Colonic mucosa (tissue), 4 donors: ENCODE measurements around the gene LRFN2. TPM values are rescaled to one million over a fixed set of nuclear protein-coding genes. Genes with fewer than 3 reads are reported as not detected.

ENCODE experiments used
- DNase-seq: peaks from one replicate; pipeline ENCODE4 v3.0.0-alpha.2; 2020
- H3K27ac ChIP-seq: fragments of 200-600 bp; one replicate; pipeline ENCODE4 v1.8.0; 2021
- H3K27me3 ChIP-seq: fragments of 200-600 bp; one replicate; pipeline ENCODE4 v1.8.0; 2021
- H3K36me3 ChIP-seq: fragments of 200-600 bp; one replicate; pipeline ENCODE4 v1.8.0; 2021
- H3K4me1 ChIP-seq: fragments of 200-600 bp; one replicate; pipeline ENCODE4 v1.8.0; 2021; ENCODE audit warnings: mild to moderate bottlenecking
- H3K4me3 ChIP-seq: fragments of 200-600 bp; one replicate; pipeline ENCODE4 v1.8.0; 2021
- H3K9ac ChIP-seq, 2 donors: one replicate each; pipeline ENCODE4 v1.7.0; 2013; ENCODE audit warnings: control low read depth in 2 of 2, low read depth in 2 of 2, low read length in 2 of 2
- H3K9me3 ChIP-seq: fragments of 200-600 bp; one replicate; pipeline ENCODE4 v1.8.0; 2021
- CTCF ChIP-seq: fragments of 200-600 bp; IDR thresholded peaks from one replicate; pipeline ENCODE4 v1.8.0; 2022; ENCODE audit warnings: antibody characterized with exemption, mild to moderate bottlenecking
- intact Hi-C: fragments of 100-400 bp; cut with DNase I; formaldehyde crosslinking; loops from one replicate; pipeline ENCODE4 v1.14.1; 2022
- total RNA-seq, 2 donors: library from RNA; stranded (reverse); fragmentation: NEBNext Ultra II Directional in 1 of 2; extraction: Animal tissue kit (Norgen Biotek cat#: 25700) in 1 of 2; gene quantifications; one replicate each; pipeline ENCODE4 v1.2.1, GENCODE V29; 2021
- donor health status: healthy.
- donor health status: DM: no; HTN: no; CAD: no.
- donor health status: DM: no; HTN: no; CAD: no.

The LRFN2 gene
- total RNA-seq, 2 donors from 2014 or later: 0.21 to 0.22 TPM

DNA sequence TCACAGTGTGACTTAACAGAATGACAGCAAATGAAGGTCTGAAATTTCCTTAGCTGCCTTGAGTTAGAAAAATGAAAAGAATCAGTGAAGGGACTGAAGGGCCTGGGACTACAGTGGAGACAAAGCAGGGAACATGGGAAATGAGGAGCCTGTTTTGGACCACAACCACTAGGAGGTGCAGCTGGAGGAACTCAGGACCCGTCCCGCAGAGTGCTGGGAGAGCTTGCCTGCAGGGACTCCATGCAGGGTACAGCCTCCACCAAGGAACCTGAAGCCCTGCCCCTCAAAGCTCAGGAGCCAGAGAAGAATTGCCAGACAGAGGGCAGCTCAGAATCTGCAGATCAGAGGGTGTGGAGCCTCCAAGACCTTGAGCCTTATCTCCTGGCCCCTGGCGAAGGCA is 50.7 kb downstream of the LRFN2 start:
- Histone ChIP-seq H3K9ac (no peak overlapping the region), H3K4me1 (no peaks in the 10 kb centered on the region), H3K27ac (no peak overlapping the region), H3K9me3 (no peaks in the 10 kb centered on the region), H3K36me3 (no peaks in the 10 kb centered on the region), H3K4me3 (no peak overlapping the region), H3K27me3 (no peaks in the 10 kb centered on the region)
- intact Hi-C loops: no loop called here
- TF ChIP-seq CTCF: no peak
- DNase-seq: no peak

GRCh38 chr6:40535819-40536380 is 51.3 kb downstream of the LRFN2 start:
- Histone ChIP-seq H3K27ac (no peak overlapping the region), H3K4me3 (no peak overlapping the region), H3K9ac (no peak overlapping the region), H3K9me3 (no peaks in the 10 kb centered on the region), H3K4me1 (no peaks in the 10 kb centered on the region), H3K27me3 (no peaks in the 10 kb centered on the region), H3K36me3 (no peaks in the 10 kb centered on the region)
- DNase-seq: no peak
- intact Hi-C loops: no loop called here
- no peak for TF ChIP-seq CTCF

GRCh38 chr6:40535110-40535818 is 51.9 kb downstream of the LRFN2 start:
- no peak overlapping the region for H3K9ac ChIP-seq
- H3K36me3 ChIP-seq: no peaks in the 10 kb centered on the region
- DNase-seq: no peak
- no peaks in the 10 kb centered on the region for H3K4me1 ChIP-seq
- no peak for TF ChIP-seq CTCF
- no peaks in the 10 kb centered on the region for H3K27me3 ChIP-seq
- no peaks in the 10 kb centered on the region for H3K9me3 ChIP-seq
- no peak overlapping the region for H3K4me3 ChIP-seq
- H3K27ac ChIP-seq: no peak overlapping the region
- intact Hi-C loops: no loop called here

- DNase-seq: no peak
These were observed 54.7 kb downstream of the LRFN2 start for GRCh38 chr6:40532349-40533000.

DNA sequence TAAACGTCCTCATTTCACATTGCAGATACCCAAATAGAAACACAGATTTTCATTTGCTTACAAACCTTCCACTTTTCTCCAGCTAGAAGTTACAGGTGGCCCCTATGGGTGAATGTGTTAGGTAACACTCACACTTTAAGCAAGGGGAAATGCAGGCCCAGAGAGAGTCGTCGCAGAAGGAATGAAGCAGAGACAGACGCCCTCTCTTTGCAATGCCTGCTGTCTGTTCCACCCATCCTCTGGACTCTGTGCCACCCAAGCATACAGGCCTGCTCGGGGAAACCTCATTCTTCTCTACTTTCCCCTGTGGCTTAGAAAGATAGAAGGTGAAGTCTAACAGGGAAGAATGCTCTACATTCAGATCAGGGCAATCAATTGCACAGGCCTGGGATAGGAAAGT is 57.2 kb downstream of the LRFN2 start:
- no peak for DNase-seq
- Histone ChIP-seq H3K9ac (no peak overlapping the region), H3K4me1 (no peaks in the 10 kb centered on the region), H3K27me3 (no peaks in the 10 kb centered on the region), H3K4me3 (no peak overlapping the region), H3K9me3 (no peaks in the 10 kb centered on the region), H3K27ac (no peak overlapping the region), H3K36me3 (no peaks in the 10 kb centered on the region)
- intact Hi-C loops: no loop called here
- TF ChIP-seq CTCF: no peak

More at GRCh38 chr6:40532349-40533000, 54.7 kb downstream of the LRFN2 start:
- no peak overlapping the region for H3K9ac ChIP-seq
- H3K4me1 ChIP-seq: no peaks in the 10 kb centered on the region
- no peaks in the 10 kb centered on the region for H3K9me3 ChIP-seq
- TF ChIP-seq CTCF: no peak
- no peak overlapping the region for H3K4me3 ChIP-seq
- H3K27me3 ChIP-seq: no peaks in the 10 kb centered on the region
- intact Hi-C loops: no loop called here
- no peak overlapping the region for H3K27ac ChIP-seq
- H3K36me3 ChIP-seq: no peaks in the 10 kb centered on the region
